ENCODE results near the gene AHNAK2. TPM values are rescaled to one million over a fixed set of nuclear protein-coding genes. Genes with fewer than 3 reads are reported as not detected.

AHNAK2 gene
- total and polyA plus RNA-seq, 9 of the 15 experiments (the other 6 are each of a cell fraction or from before 2014, with no cell fraction given) = 0.04 to 0.09 (median 0.04) TPM; not detected in 6

DNA sequence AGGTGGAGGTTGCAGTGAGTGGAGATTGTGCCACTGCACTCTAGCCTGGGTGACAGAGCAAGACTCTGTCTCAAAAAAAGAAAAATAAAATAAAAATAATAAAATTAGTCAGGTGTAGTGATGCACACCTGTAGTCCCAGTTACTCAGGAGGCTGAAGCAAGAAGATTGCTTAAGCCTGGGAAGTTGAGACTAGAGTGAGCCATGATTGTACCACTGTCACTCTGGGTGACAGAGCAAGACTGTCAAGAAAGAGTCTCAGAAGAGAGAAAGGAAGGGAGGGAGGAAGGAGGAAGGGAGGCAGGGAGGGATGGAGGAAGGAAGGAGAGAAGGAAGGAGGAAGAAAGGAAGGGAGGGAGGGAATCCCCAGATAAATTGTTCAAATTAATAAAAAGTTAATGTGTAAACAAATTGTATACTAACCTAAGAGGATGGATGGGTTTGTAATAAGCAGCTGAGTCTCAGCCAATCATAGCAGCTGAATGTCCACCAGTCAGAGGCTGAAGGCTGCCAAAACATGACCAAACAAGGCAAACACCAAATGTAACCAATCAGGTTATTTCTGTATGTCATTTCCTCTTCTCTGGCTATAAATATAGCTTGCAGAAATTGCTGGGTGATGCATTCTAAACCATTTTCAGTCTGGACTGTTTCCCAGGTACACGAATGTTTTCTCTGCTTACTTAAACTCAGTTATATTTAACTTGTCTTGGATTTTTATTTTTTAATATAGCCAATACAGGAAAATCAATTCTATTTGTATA is 48.8 kb upstream of the AHNAK2 start (continued):
- TF ChIP-seq ID3 (CRISPR knock-in tag; IDR thresholded peaks at IDR 0.05) (no peak), ID3 (tag; IDR thresholded peaks at IDR 0.05) (no peak), RBM15 (IDR thresholded peaks at IDR 0.05; ENCODE audit: insufficient read depth, low read length) (no peak), SREBF2 (CRISPR knock-in tag; IDR thresholded peaks at IDR 0.05) (no peak), TBL1XR1 (IDR thresholded peaks at IDR 0.05; ENCODE audit: low read length in 2 of 2) (no peak), FOXK2 (conservative IDR thresholded peaks at IDR 0.05 in 1 of 2, IDR thresholded peaks at IDR 0.05 in 1 of 2; ENCODE audit: low read depth in 2 of 2) (no peak), HMGN3 (IDR thresholded peaks at IDR 0.05; ENCODE audit: borderline replicate concordance, extremely low read depth, insufficient read length, low read depth, low read length) (no peak), SAFB (IDR thresholded peaks at IDR 0.05; ENCODE audit: borderline replicate concordance, low read depth, low read length) (no peak), CXXC5 (CRISPR knock-in tag; IDR thresholded peaks at IDR 0.05) (no peak), DNMT1 (IDR thresholded peaks at IDR 0.05) (no peak)

Measured in K562 (cell line).